IMR-90 (cell line): Measurements from ENCODE around the gene HPSE2. TPM values are rescaled to one million over a fixed set of nuclear protein-coding genes. Genes with fewer than 3 reads are reported as not detected.

Experiments
- ATAC-seq: fragments of 200-7000 bp; cut with Tn5 transposase; 2 replicates; pipeline ENCODE4 v1.9.1; 2020; ENCODE audit warnings: low read depth, mild to moderate bottlenecking, moderate library complexity
- BruUV-seq: library from RNA; stranded (reverse); fragments of 400-500 nt; replicated peaks from 2 replicates; lab custom pipeline; 2021; lab: Mats Ljungman, UMichigan
- CTCF ChIA-PET: fragments of 300-600 bp; formaldehyde crosslinking; extraction: SDS; loops from one replicate; lab custom pipeline; 2021; ENCODE audit warnings: antibody characterized with exemption; lab: Yijun Ruan, JAX
- POLR2A ChIA-PET: fragments of 300-600 bp; sonication (Branson Sonifier 250); formaldehyde crosslinking; loops from one replicate; lab custom pipeline; 2022; ENCODE audit warnings: antibody characterized with exemption; ENCODE audit not compliant: unreplicated experiment; lab: Charles Lee
- DNase-seq: peaks from one replicate; pipeline ENCODE4 v3.0.0; 2013
- H2AFZ ChIP-seq: replicated peaks from 2 replicates; pipeline ENCODE3; 2013; ENCODE audit warnings: low read length, mild to moderate bottlenecking; ENCODE audit not compliant: poor library complexity
- H2AK5ac ChIP-seq: 2 replicates; pipeline ENCODE4 v1.6.1; 2013; ENCODE audit warnings: low read depth, low read length, inconsistent platforms
- H2AK9ac ChIP-seq: replicated peaks from 2 replicates; pipeline ENCODE3; 2013; ENCODE audit warnings: mild to moderate bottlenecking, low read depth, low read length, moderate library complexity; ENCODE audit not compliant: poor library complexity
- H2BK120ac ChIP-seq: 2 replicates; pipeline ENCODE4 v1.6.1; 2013; ENCODE audit warnings: low read depth, low read length, inconsistent platforms
- H2BK15ac ChIP-seq: 3 replicates; pipeline ENCODE4 v1.6.1; 2013; ENCODE audit warnings: low read depth, low read length, inconsistent platforms
- H2BK20ac ChIP-seq: 2 replicates; pipeline ENCODE4 v1.6.1; 2013; ENCODE audit warnings: low read depth, mild to moderate bottlenecking, inconsistent platforms, low read length, moderate library complexity
- H2BK5ac ChIP-seq: 2 replicates; pipeline ENCODE4 v1.6.1; 2013; ENCODE audit warnings: mild to moderate bottlenecking, low read depth, low read length, inconsistent platforms; ENCODE audit not compliant: poor library complexity, severe bottlenecking
- H3K14ac ChIP-seq: replicated peaks from 2 replicates; pipeline ENCODE4 v1.6.1; 2013; ENCODE audit warnings: low read depth, low read length, inconsistent platforms
- H3K18ac ChIP-seq: 2 replicates; pipeline ENCODE4 v1.6.1; 2013; ENCODE audit warnings: low read depth, low read length, control low read depth
- H3K23ac ChIP-seq: 2 replicates; pipeline ENCODE4 v1.6.1; 2013; ENCODE audit warnings: low read depth, low read length, inconsistent platforms
- H3K27ac ChIP-seq: 2 replicates; pipeline ENCODE4 v1.5.1; 2013; ENCODE audit warnings: mild to moderate bottlenecking, control low read depth, low read length; ENCODE audit not compliant: insufficient read depth
- H3K27me3 ChIP-seq: 2 replicates; pipeline ENCODE4 v1.6.1; 2013; ENCODE audit warnings: low read length; ENCODE audit not compliant: control insufficient read depth, insufficient read depth
- H3K36me3 ChIP-seq: 2 replicates; pipeline ENCODE4 v1.6.1; 2013; ENCODE audit warnings: low read length, mixed read lengths; ENCODE audit not compliant: control insufficient read depth, insufficient read depth
- H3K4ac ChIP-seq: 2 replicates; pipeline ENCODE4 v1.6.1; 2013; ENCODE audit warnings: low read depth, low read length, inconsistent platforms
- H3K4me1 ChIP-seq: 2 replicates; pipeline ENCODE4 v1.6.1; 2013; ENCODE audit warnings: low read length, mixed read lengths; ENCODE audit not compliant: control insufficient read depth, insufficient read depth
- H3K4me2 ChIP-seq: 2 replicates; pipeline ENCODE4 v1.6.1; 2013; ENCODE audit warnings: low read depth, mild to moderate bottlenecking, control low read depth, low read length, moderate library complexity
- H3K4me3 ChIP-seq: 2 replicates; pipeline ENCODE4 v1.5.1; 2013; ENCODE audit warnings: low read depth, mild to moderate bottlenecking, control low read depth, low read length, moderate library complexity; ENCODE audit not compliant: insufficient read depth
- H3K56ac ChIP-seq: 2 replicates; pipeline ENCODE4 v1.6.1; 2013; ENCODE audit warnings: low read length, inconsistent platforms; ENCODE audit not compliant: insufficient read depth; ENCODE audit errors: extremely low read depth
- H3K79me1 ChIP-seq, 2 experiments: 2 replicates each; pipeline ENCODE4 v1.6.1; 2013; ENCODE audit warnings: low read length in 2 of 2, inconsistent platforms in 1 of 2, low read depth in 1 of 2
- H3K9ac ChIP-seq: 2 replicates; pipeline ENCODE4 v1.6.1; 2013; ENCODE audit warnings: low read depth, low read length, control low read depth
- H3K9me1 ChIP-seq: 2 replicates; pipeline ENCODE4 v1.6.1; 2013; ENCODE audit warnings: low read length, inconsistent platforms; ENCODE audit not compliant: insufficient read depth
- H3K9me3 ChIP-seq: 2 replicates; pipeline ENCODE4 v1.6.1; 2013; ENCODE audit warnings: low read length; ENCODE audit not compliant: control insufficient read depth, insufficient read depth
- H4K20me1 ChIP-seq: 2 replicates; pipeline ENCODE4 v1.6.1; 2013; ENCODE audit warnings: low read length, inconsistent platforms; ENCODE audit not compliant: insufficient read depth
- H4K5ac ChIP-seq: 2 replicates; pipeline ENCODE4 v1.6.1; 2013; ENCODE audit warnings: mild to moderate bottlenecking, low read depth, low read length, control low read depth
- H4K8ac ChIP-seq, 2 experiments: 2 replicates each; pipeline ENCODE4 v1.6.1; 2013; ENCODE audit warnings: low read depth in 2 of 2, low read length in 2 of 2, control low read depth in 1 of 2, inconsistent platforms in 1 of 2
- H4K91ac ChIP-seq: 2 replicates; pipeline ENCODE4 v1.6.1; 2013; ENCODE audit warnings: low read depth, low read length, inconsistent platforms; ENCODE audit not compliant: insufficient read depth
- BHLHE40 ChIP-seq: fragments of 150-350 bp; IDR thresholded peaks from 2 replicates; pipeline ENCODE4 v1.6.1; 2016; ENCODE audit warnings: mild to moderate bottlenecking, low read depth, low read length
- CEBPB ChIP-seq: IDR thresholded peaks from 2 replicates; pipeline ENCODE4 v1.6.1; 2012; ENCODE audit warnings: low read depth, low read length, improper control_type of control experiment
- CHD1 ChIP-seq: IDR thresholded peaks from 2 replicates; pipeline ENCODE4 v1.6.1; 2012; ENCODE audit warnings: low read depth, low read length, improper control_type of control experiment
- CTCF ChIP-seq: conservative IDR thresholded peaks from 2 replicates; pipeline ENCODE4 v1.5.1; 2012; ENCODE audit warnings: mild to moderate bottlenecking, low read depth, low read length, improper control_type of control experiment
- ELK1 ChIP-seq: fragments of 150-350 bp; IDR thresholded peaks from 2 replicates; pipeline ENCODE4 v1.6.1; 2016; ENCODE audit warnings: low read depth, mild to moderate bottlenecking, low read length, moderate library complexity, borderline replicate concordance
- FOS ChIP-seq: fragments of 150-350 bp; IDR thresholded peaks from 2 replicates; pipeline ENCODE4 v1.6.1; 2016; ENCODE audit warnings: low read depth, low read length
- MAFK ChIP-seq: IDR thresholded peaks from 2 replicates; pipeline ENCODE4 v1.6.1; 2012; ENCODE audit warnings: low read depth, low read length, improper control_type of control experiment
- MAZ ChIP-seq: IDR thresholded peaks from 2 replicates; pipeline ENCODE4 v1.6.1; 2012; ENCODE audit warnings: low read depth, mild to moderate bottlenecking, low read length, improper control_type of control experiment, moderate library complexity, borderline replicate concordance
- MXI1 ChIP-seq: IDR thresholded peaks from 2 replicates; pipeline ENCODE4 v1.6.1; 2012; ENCODE audit warnings: low read depth, mild to moderate bottlenecking, low read length, moderate library complexity, borderline replicate concordance
- NFE2L2 ChIP-seq: fragments of 150-350 bp; IDR thresholded peaks from 2 replicates; pipeline ENCODE4 v1.6.1; 2016; ENCODE audit warnings: low read depth, mild to moderate bottlenecking, low read length
- POLR2A ChIP-seq: IDR thresholded peaks from 2 replicates; pipeline ENCODE4 v1.6.1; 2012; ENCODE audit warnings: mild to moderate bottlenecking, low read depth, low read length
- RAD21 ChIP-seq: IDR thresholded peaks from 2 replicates; pipeline ENCODE4 v1.6.1; 2012; ENCODE audit warnings: low read length, improper control_type of control experiment
- RCOR1 ChIP-seq: IDR thresholded peaks from 2 replicates; pipeline ENCODE4 v1.6.1; 2012; ENCODE audit warnings: mild to moderate bottlenecking, low read length, improper control_type of control experiment; ENCODE audit not compliant: insufficient replicate concordance
- RFX5 ChIP-seq: IDR thresholded peaks from 2 replicates; pipeline ENCODE4 v1.8.0; 2012; ENCODE audit warnings: low read depth, mild to moderate bottlenecking, low read length, moderate library complexity
- SMC3 ChIP-seq: fragments of 150-350 bp; IDR thresholded peaks from 2 replicates; pipeline ENCODE4 v1.6.1; 2016; ENCODE audit warnings: low read depth, mild to moderate bottlenecking, antibody characterized with exemption, low read length, moderate library complexity
- WGBS, 2 experiments: methylation state at CpG; one replicate each; pipeline versions ENCODE4 v1.1.5 to v1.1.7; 2013; ENCODE audit warnings: missing lambda C conversion rate in 2 of 2; ENCODE audit not compliant: insufficient read length in 1 of 2; ENCODE audit errors: extremely low coverage in 2 of 2; 5-methylcytosine and 5-hydroxymethylcytosine counted together
- dilution Hi-C: fragments of 300-500 bp; cut with HindIII; formaldehyde crosslinking; loops from one replicate; pipeline ENCODE4 v1.14.3; 2018; ENCODE audit warnings: low sequenced_read_pairs; ENCODE audit not compliant: unreplicated experiment
- in situ Hi-C: fragments of 300-500 bp; cut with MboI; formaldehyde crosslinking; loops from 3 replicates; pipeline ENCODE4 v1.14.3; 2019; ENCODE audit warnings: low sequenced_read_pairs, inconsistent platforms, mixed read lengths
- intact Hi-C: fragments of 100-400 bp; cut with micrococcal nuclease; formaldehyde crosslinking; loops from 2 replicates; pipeline ENCODE4 v1.10.0; 2022
- polyA plus RNA-seq, 3 experiments: library from polyadenylated mRNA; depleted of rRNA; stranded (reverse); fragments of >200 nt; gene quantifications; 2 replicates each; pipeline ENCODE4 v1.2.3, GENCODE V29; 2012; ENCODE audit warnings: low replicate concordance in 1 of 3
- total RNA-seq: library from RNA; depleted of rRNA; stranded (reverse); fragments of >200 nt; gene quantifications from 2 replicates; pipeline ENCODE4 v1.2.3, GENCODE V29; 2012

HPSE2 gene
- total and polyA plus RNA-seq, 2 of the 4 experiments (the other 2 are of a cell fraction) = not detected

- Histone ChIP-seq H4K5ac (peak overlapping the region; percentile 15; the same call in 1 of the 2 replicates), H2BK15ac (no peak overlapping the region), H3K27me3 (no peaks in the 10 kb centered on the region), H4K20me1 (no peaks in the 10 kb centered on the region), H3K4me1 (peaks cover 9% of the 10 kb centered on the region), H3K4ac (no peak overlapping the region), H4K8ac (0 out of 4 replicates have a peak overlapping the region, but pooled peaks of 1 of the 2 experiments have one; percentile 32), H2BK5ac (peak overlapping the region; percentile 40), H3K4me3 (no peak overlapping the region), H2BK20ac (peak overlapping the region; percentile 6; the same call in 1 of the 2 replicates), H3K36me3 (no peaks in the 10 kb centered on the region), H3K4me2 (peak overlapping the region; percentile 36; the same call in 1 of the 2 replicates), H3K9me3 (no peaks in the 10 kb centered on the region), H3K79me1 (no peaks in the 10 kb centered on the region), H3K9me1 (peaks cover 6% of the 10 kb centered on the region; the same call in 1 of the 2 replicates), H3K56ac (no peak overlapping the region), H3K18ac (peak overlapping the region; percentile 36; the same call in 1 of the 2 replicates), H4K91ac (no peak overlapping the region), H3K9ac (no peak overlapping the region), H2AK5ac (no peak overlapping the region), H3K27ac (peak overlapping the region; percentile 30; the same call in 1 of the 2 replicates), H2AK9ac (no peak overlapping the region), H2BK120ac (peak overlapping the region; percentile 24; the same call in 1 of the 2 replicates), H2AFZ (no peak overlapping the region), H3K23ac (no peak overlapping the region), H3K14ac (no peak overlapping the region)
- WGBS, 2 experiments = 17% methylated on average over 1 of the region's 2 CpGs; no CpG with 5 or more reads in 1 of the 2 experiments
- ChIA-PET CTCF (no interaction called here), POLR2A (no interaction called here)
- no TSS peak for BruUV-seq
- dilution Hi-C loops (no loop called here), intact Hi-C loops (no loop called here), in situ Hi-C loops (no loop called here)
- TF ChIP-seq CTCF = no peak
- TF ChIP-seq NFE2L2 = no peak
- no peak for TF ChIP-seq ELK1
- TF ChIP-seq SMC3 = no peak
- no peak for TF ChIP-seq MAFK
- no peak for TF ChIP-seq RFX5
- no peak for TF ChIP-seq CEBPB
- no peak for TF ChIP-seq CHD1
- no peak for TF ChIP-seq RCOR1
- no peak for TF ChIP-seq BHLHE40
- no peak for TF ChIP-seq MXI1
- TF ChIP-seq POLR2A = no peak
- TF ChIP-seq RAD21 = no peak
- no peak for TF ChIP-seq FOS
- no peak for TF ChIP-seq MAZ
- ATAC-seq = peak; percentile 83
- DNase-seq = peak; percentile 84
Observed at GRCh38 chr10:98920807-98921206, 314.8 kb downstream of the HPSE2 start.
